ENCODE measurements around the gene FZR1. TPM values are rescaled to one million over a fixed set of nuclear protein-coding genes. Genes with fewer than 3 reads are reported as not detected.

FZR1 gene
- total RNA-seq, 1 donor from 2014 or later, result 25.5 TPM

GRCh38 chr19:3572132-3572854 lies 66.2 kb downstream of the FZR1 start:
- FAIRE-seq, result no peak
- no peak for TF ChIP-seq CTCF (IDR thresholded peaks at IDR 0.05; ENCODE audit: insufficient read depth, low read length, severe bottlenecking)
- DNase-seq (ENCODE audit: low read depth), result peak; percentile 98
- peak overlapping the region; percentile 36 for H3K4me3 ChIP-seq (ENCODE audit: low read depth, low read length)
- no peaks in the 10 kb centered on the region for H3K27me3 ChIP-seq (ENCODE audit: control insufficient read depth, insufficient read depth, low read length)
- peaks cover 6% of the 10 kb centered on the region for H3K36me3 ChIP-seq (ENCODE audit: control insufficient read depth, insufficient read depth, low read length)

GRCh38 chr19:3572855-3573161 lies 66.7 kb downstream of the FZR1 start, which contains the start of gene HMG20B:
Gene HMG20B (plus strand): TSS chr19:3572944. CDS start chr19:3573310, 366 bp downstream.
- Histone ChIP-seq H3K36me3 (ENCODE audit: control insufficient read depth, insufficient read depth, low read length) (peaks cover 6% of the 10 kb centered on the region), H3K4me3 (ENCODE audit: low read depth, low read length) (peak within 1 kb of the TSS; percentile 92), H3K27me3 (ENCODE audit: control insufficient read depth, insufficient read depth, low read length) (no peaks in the 10 kb centered on the region)
- FAIRE-seq (no peak), DNase-seq (ENCODE audit: low read depth) (no peak)
- no peak for TF ChIP-seq CTCF (IDR thresholded peaks at IDR 0.05; ENCODE audit: insufficient read depth, low read length, severe bottlenecking)

- peak overlapping the region; percentile 92 for H3K4me3 ChIP-seq (ENCODE audit: low read depth, low read length)
- H3K36me3 ChIP-seq (ENCODE audit: control insufficient read depth, insufficient read depth, low read length), result peaks cover 6% of the 10 kb centered on the region
- TF ChIP-seq CTCF (IDR thresholded peaks at IDR 0.05; ENCODE audit: insufficient read depth, low read length, severe bottlenecking), result no peak
- no peak for DNase-seq (ENCODE audit: low read depth)
- FAIRE-seq, result no peak
- no peaks in the 10 kb centered on the region for H3K27me3 ChIP-seq (ENCODE audit: control insufficient read depth, insufficient read depth, low read length)
Measured at GRCh38 chr19:3573162-3573857, 67.2 kb downstream of the FZR1 start.

- FAIRE-seq (no peak), DNase-seq (ENCODE audit: low read depth) (peak; percentile 90)
- Histone ChIP-seq H3K4me3 (ENCODE audit: low read depth, low read length) (peak overlapping the region; percentile 92), H3K27me3 (ENCODE audit: control insufficient read depth, insufficient read depth, low read length) (no peaks in the 10 kb centered on the region), H3K36me3 (ENCODE audit: control insufficient read depth, insufficient read depth, low read length) (peaks cover 8% of the 10 kb centered on the region)
- TF ChIP-seq CTCF (IDR thresholded peaks at IDR 0.05; ENCODE audit: insufficient read depth, low read length, severe bottlenecking), result no peak
Measured at GRCh38 chr19:3573858-3574637, 67.9 kb downstream of the FZR1 start.

- no peaks in the 10 kb centered on the region for H3K27me3 ChIP-seq (ENCODE audit: control insufficient read depth, insufficient read depth, low read length)
- DNase-seq (ENCODE audit: low read depth) (no peak), FAIRE-seq (no peak)
- peaks cover 8% of the 10 kb centered on the region for H3K36me3 ChIP-seq (ENCODE audit: control insufficient read depth, insufficient read depth, low read length)
- TF ChIP-seq CTCF (IDR thresholded peaks at IDR 0.05; ENCODE audit: insufficient read depth, low read length, severe bottlenecking), result peak; percentile 33
- no peak overlapping the region for H3K4me3 ChIP-seq (ENCODE audit: low read depth, low read length)
Measured at GRCh38 chr19:3575260-3575741, 69.2 kb downstream of the FZR1 start.
